Right kidney (tissue), 1 donor: ENCODE measurements around the gene CARD11.

Experiments used
- DNase-seq: peaks from one replicate; pipeline ENCODE4 v3.0.0-alpha.2; 2016

CARD11 gene

DNA sequence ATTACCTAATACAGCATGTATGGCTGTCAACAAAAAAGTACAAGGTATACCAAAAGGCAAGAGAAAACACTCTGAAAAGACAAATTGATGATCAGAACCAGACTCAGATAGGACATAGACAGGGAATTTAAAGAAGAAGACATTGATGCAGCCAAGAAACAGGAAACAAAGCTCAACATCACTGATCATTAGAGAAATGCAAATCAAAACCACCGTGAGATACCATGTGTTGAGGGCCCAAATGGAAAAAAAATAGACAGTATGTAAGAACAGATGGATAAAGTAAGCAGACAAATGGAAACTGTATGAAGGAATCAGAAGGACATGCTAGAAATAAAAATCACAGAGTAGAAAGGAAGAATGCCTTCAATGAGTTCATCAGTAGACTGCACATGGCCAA is 23.3 kb downstream of the CARD11 start:
- no peak for DNase-seq

GRCh38 chr7:3019801-3020200 is 23.9 kb downstream of the CARD11 start:
- DNase-seq = no peak

DNA sequence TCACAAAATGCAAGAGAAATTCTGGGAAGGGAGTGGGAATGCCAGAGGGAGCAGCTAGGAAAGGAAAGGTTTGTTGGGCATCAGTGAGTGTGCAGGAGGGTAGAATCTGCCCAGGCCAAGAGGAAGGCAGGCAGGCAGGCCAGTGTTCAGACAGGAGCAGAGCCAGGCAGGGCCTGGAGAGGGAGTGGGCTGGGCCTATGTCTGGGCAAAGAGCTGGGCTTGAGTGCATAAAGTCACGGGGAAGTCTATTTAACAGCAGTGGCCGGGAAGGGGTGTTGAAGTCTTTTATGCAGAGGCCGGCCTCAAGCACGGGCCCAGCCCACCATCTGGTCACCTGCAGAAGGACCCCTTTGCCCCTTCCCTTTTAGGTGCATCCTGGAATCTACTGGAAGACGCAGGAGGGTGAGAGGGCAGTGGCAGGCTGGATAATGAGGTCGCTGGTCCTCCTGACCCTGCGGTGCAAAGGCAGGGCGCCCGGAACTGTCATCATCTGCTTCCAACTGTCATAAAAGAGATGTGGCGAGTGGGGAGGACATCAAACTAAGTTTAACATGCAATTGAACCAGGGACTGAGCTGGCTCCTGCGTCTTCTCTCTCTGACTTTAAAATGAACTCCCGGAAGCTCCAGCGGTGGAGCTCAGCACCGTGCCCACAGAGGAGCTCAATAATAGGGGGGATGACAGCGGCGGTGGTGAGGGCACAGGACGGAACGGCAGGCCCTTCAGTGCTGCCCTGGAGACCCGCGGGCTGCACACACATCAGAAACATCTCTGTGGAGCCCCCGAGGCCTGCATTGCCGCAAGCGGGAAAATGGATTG is 29.5 kb downstream of the CARD11 start:
- DNase-seq = no peak

DNA sequence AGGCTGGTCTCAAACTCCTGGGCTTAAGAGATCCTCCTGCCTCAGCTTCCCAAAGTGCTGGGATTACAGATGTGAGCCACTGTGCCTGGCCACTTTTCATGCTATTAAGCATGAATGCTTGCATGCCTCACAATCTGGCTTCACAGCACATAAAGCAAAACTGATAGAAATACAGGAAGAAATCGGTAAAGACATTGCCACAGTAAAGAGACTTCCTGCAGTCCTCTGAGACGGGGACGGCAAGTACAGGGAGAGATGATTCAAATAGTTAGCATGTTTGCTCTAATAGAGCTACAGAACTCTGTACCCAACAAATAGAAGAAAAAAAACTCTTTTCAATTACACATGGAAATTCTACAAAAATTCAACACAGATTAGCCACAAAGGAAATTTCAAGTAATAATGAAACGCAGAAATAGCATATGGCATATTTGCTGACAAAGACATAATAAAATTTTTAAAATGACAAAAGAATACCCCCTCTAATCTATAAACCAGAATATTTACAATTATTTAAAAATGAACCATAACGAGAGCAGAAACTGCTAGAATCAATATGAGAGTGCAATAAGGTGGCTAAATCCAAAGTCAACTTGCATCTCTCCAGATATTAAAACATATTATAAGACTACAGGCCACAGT is 32.3 kb downstream of the CARD11 start:
- no peak for DNase-seq

DNA sequence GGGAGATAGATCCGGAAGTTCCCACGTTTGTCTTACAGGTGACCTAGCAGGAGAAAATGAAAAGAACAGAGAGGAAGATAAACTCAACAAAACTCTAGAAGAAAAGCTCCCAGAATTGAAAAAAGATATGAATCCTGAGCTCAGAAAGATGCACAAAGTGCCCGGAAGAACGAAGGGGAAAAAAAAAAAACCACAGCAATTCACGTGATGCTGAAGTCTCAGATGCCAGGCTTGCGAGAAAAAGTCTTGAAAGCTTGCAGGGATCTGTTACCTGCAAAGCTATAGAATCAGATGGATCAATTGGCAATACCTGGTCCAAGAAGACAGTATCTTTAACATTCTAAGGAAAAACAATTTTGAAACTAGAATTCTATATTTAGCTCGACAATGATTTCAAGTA is 33.5 kb downstream of the CARD11 start:
- no peak for DNase-seq

- DNase-seq = no peak
Observed at GRCh38 chr7:3009086-3009485, 34.6 kb downstream of the CARD11 start.

DNA sequence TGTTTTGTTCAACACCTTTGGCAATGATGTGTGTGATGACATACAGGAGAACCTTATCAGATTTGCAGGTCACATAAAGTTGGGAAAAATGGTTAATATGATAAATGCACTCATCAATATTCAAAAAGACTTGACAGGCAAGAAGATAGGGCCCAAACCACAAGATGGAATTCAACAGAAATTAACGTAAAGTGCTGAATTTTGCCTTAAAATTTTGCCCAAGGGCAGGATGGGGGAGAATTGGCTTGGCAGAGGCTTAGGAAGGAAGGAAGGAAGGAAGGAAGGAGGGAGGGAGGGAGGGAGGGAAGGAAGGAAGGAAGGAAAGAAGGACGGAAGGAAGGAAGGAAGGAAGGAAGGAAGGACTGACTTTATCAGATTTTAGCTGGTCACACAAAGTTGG is 35.3 kb downstream of the CARD11 start:
- no peak for DNase-seq

DNA sequence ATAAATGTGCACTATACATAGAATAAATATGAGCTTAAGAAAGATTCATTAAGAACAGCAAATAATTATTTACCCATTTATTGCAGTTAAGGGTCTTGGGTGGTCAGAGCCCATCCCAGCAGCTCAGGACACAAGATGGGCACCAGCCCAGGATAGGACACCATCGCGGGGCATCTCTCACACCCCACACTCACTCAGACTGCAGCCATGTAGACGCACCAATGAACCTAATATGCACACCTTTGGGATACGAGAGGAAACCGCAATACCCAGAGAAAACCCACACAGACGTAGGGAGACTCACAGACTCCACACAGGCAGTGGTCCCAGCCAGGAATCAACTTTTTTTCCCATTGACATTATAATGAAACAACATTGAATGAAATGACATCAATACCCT is 36.0 kb downstream of the CARD11 start:
- no peak for DNase-seq

- DNase-seq = no peak
Observed at GRCh38 chr7:3005257-3005656, 38.4 kb downstream of the CARD11 start.

DNA sequence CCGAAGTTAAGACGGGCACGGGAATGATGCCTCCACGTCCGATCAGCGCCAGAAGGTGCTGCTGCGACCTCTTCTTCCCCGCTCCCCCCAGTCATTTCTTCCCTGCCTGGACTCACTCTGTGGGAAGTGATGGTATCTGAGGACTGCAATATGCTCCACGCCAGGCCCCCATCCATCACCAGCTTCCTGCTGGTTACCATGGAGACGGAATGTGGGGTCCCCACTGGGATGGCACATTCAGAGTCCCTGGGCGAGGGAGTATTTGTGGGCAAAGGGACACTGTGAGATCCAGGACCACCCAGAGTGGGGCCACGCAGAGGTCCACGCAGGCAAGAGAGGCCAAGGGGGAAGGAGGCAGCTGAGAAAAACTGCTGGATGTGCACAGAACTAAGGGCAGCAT is 39.7 kb downstream of the CARD11 start:
- DNase-seq = no peak

GRCh38 chr7:3002631-3003030 is 41.0 kb downstream of the CARD11 start:
- no peak for DNase-seq

DNA sequence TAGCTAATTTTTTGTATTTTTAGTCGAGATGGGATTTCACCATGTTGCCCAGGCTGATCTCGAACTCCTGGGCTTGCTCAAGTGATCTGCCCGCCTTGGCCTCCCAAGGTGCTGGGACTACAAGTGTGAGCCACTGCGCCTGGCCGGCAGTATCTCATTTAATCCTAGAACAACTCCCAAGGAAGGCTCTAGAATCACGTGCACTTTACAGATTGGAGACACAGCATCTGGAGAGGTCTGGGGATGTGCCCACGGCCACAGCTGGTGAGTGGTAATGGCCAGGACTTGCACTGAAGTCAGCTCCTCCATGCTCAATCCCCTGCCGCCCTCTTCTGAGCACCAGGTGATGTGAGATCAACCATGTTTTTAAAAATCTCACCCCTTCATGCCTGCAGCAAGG is 43.1 kb downstream of the CARD11 start:
- no peak for DNase-seq

GRCh38 chr7:2999078-2999500 is 44.6 kb downstream of the CARD11 start:
- no peak for DNase-seq

DNA sequence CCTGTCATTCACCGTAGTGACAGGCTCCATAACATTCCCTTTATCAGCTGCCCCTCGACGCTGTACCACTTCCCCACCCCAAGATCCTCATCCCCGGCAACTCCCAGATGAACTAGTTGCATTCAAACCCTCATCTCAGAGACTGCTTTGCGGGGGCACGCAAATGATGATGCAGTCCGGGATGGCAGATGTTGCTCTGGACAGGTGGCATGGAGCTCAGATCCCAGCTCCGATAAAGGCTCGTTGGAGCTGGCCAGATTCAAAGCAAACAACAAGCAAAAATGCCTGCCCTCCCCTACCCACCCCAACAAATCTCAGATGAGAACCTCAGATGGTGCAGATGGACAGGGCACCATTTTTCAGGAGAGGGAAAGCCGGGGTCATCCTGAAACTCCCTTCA is 46.7 kb downstream of the CARD11 start:
- no peak for DNase-seq

GRCh38 chr7:2996141-2996540 is 47.5 kb downstream of the CARD11 start:
- DNase-seq = no peak

GRCh38 chr7:2993868-2994267 is 49.8 kb downstream of the CARD11 start:
- no peak for DNase-seq

DNA sequence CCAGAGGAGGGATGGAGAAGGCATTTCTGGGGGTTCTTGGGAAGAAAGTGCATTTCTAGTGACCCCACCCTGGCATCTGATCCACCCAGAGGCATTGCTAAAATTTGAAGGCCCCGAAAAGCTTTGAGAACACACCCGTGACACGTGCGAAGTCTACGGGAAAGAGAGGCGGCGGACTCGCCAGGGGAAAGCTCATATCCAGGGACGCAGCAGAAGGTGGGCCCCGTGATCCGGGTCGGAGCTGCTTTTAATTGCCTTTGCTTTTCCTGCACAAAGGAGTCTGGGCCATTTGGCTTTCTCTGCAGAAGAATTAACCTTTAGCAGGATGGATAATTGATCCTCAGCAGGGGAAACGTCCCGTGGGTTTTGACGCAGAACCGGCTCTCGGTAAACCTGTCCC is 50.3 kb downstream of the CARD11 start:
- DNase-seq = no peak

- DNase-seq = no peak
Observed at GRCh38 chr7:2990949-2991470, 52.7 kb downstream of the CARD11 start.

DNA sequence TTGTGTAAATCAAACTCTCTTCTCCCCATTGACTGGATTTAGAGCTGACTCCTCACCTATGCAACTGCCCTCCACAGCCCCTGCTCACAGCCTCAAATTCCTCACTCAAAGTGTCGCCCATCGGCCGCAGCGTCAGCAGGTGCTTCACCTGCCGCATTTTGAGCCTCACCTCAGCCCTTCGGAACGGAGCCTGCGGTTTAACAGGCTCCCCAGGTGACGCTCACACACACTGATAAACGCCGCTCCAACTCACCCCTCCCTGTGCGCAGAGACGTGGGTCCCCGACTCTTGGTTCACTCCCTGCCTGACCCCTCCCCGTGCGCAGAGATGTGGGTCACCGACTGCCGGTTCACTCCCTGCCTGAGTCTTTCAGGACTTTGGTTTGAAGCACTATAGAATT is 57.1 kb downstream of the CARD11 start:
- DNase-seq = no peak

DNA sequence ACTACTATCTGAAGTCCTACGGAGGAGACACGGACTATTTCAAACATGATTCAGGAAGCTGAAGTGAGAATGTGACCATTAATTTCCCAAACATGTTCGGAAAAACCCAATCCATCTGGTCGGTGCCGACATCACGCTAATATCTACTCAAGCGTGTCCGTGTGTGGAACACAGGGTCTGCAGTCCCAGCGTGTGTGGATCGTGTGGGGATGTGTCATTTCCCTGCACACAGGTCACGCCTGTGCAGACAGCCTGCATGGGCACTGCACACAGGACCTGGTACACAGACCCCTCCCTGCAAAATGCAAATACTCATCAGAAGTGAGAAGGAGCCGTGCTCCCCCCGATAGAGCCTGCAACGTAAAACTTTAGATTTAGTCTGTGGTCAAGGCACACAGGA is 57.8 kb downstream of the CARD11 start:
- no peak for DNase-seq

DNA sequence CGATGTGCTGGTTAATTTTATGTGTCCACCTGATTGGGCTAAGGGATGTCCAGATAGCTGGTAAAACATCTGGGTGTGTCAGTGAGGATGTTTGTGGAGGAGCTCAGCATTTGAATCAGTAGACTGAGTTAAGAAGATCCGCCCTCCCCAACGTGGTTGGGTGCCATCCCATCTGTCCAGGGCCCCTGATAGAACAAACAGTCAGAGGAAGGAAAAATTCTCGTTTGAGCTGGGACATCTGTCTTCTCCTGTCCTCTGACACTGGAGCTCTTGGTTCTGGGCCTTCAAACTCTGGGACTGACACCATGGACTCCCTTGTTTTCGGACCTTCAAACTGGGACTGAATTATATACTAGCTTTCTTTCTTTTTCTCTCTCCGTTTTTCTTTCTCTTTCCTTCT is 59.6 kb downstream of the CARD11 start:
- no peak for DNase-seq

DNA sequence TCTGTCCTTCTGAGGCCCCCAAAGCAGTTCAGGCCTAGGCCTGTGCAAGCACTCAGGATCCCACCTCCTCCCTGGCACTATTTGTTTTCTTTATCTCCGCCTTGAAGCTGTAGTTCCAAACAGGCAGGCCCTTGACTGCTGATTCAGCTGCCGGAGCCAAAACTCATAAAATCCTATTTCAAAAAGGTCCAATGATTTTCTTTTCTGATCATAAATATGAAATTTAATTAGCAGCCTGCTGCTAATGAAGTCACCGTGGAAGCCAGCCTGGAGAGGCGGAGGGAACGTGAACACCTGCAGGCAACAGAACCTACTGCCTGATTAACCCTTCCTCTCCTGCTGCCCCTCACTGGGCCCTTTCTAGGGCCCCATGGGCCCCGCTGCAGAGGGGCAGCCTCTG is 60.1 kb downstream of the CARD11 start:
- DNase-seq = no peak

DNA sequence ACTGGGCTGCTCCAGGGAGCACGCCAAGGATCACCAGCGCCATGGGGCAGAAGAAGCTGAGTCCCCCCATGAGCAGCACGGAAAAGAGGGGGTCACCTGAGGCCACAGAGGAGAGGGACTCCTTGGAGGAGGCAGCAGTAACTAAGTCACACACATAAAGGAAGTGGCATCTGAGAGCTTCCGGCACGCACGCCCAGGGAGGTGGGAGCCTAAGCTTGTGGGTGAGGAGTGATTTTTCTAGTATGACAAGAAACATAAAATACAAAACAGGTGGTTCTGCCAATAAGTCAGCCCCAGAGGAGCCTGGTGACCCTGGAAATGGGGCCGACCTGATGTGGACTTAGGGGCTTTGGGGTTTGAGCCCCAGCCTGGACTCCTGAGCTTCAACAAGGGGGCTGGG is 60.8 kb downstream of the CARD11 start:
- DNase-seq = no peak

- DNase-seq = no peak
Observed at GRCh38 chr7:2982401-2982800, 61.3 kb downstream of the CARD11 start.
